NCI-H2081 (cell line): ENCODE results near the gene IGFBP5.

Experiments used
- DNase-seq, 2 experiments: peaks; one replicate each; lab custom pipeline; 2025; lab: John Stamatoyannopoulos, UW

The IGFBP5 gene

GRCh38 chr2:216714376-216714775 lies 19.0 kb upstream of the IGFBP5 start:
- no peak for DNase-seq

GRCh38 chr2:216713691-216714336 lies 18.5 kb upstream of the IGFBP5 start:
- no peak for DNase-seq

GRCh38 chr2:216711348-216711747 lies 16.0 kb upstream of the IGFBP5 start:
- no peak for DNase-seq

DNA sequence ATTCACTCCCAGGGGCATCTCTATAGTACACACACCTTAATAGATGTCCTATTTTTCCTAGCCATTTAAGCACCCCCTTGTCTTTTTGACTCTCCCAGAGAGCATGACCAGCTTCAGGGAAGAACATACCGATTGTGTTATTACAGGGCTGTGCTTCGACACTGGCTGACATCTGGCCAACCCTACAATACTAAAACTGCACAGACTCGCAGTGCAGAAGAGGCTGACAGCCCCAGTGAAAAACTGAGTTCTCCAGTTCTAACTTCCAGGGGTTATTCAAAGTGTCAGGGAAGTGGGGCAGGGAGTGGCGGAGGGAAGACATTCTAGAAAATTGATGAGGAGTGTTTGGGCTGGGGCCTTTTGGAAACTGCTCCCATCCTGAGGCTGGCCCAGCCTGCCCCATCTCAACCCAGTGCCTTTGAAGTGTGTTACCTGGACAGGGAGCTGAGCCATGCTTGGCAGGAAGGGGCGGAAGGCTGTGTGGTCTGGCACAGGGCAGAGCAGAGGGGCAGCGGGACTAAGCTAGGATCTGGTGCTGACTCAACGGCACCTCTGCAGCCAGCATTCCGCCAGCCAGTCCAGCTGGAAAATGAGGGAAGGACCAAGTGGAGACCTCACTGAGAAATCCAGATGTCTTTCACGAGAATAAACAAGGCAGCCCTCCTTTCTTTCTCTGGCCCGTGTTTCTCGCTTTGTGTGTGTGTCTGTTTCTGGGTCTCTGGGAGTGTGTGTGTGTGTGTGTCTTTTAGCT lies 15.4 kb upstream of the IGFBP5 start:
- no peak for DNase-seq

- DNase-seq, result no peak
These were observed 7.4 kb upstream of the IGFBP5 start for GRCh38 chr2:216702756-216703155.

- DNase-seq, result no peak
These were observed 6.2 kb upstream of the IGFBP5 start for GRCh38 chr2:216701544-216701943.

DNA sequence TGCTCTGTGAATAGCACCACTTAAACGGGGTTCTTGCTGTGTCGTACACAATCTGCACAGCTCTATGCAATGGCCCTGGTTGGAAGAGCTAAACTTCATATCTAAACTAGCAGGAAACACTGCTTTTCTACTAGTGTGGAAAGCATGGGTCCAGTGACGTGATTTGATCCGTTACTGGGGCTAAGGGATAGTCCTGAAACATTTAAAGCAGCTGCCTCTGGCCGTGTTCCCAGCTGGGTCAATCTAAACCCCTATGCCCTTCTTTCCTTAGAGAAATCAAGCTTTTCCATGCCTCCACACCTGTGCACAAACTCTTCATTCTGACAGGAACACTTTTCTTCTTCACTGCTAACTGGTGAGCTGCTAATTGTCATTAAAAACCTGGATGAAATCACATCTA lies 5.4 kb upstream of the IGFBP5 start:
- DNase-seq, result peak in 1 of 2 experiments; percentile 62

DNA sequence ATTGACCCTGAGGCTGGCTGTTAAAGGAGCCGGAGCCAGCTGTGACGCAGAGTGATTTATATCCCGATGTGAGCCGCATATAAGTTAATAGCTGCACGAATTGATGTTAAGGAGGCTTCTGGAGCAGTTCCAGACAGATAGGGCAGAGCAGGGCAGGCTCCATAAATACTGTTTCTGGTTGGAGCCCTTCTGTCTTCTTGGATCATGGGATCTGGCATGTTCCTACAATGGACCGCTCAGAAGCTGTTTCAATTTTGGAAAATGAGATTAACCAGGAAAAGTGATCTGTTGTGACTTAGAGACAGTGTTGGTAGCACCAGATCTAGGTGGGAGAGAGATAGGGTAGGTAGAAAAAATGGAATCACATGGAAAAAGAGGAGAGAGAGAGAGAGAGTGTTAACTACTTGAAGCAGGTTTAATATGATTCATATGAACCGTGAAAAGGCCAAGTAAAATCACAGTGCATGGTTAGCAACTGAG lies 4.8 kb upstream of the IGFBP5 start:
- peak; percentile 81 to 96 for DNase-seq

- DNase-seq, result peak; percentile 85 to 92
These were observed 3.5 kb upstream of the IGFBP5 start for GRCh38 chr2:216698895-216699294.

GRCh38 chr2:216698293-216698692 lies 2.9 kb upstream of the IGFBP5 start:
- DNase-seq, result no peak

GRCh38 chr2:216696751-216697560 lies 1.6 kb upstream of the IGFBP5 start:
- DNase-seq, result peak; percentile 25 to 44

DNA sequence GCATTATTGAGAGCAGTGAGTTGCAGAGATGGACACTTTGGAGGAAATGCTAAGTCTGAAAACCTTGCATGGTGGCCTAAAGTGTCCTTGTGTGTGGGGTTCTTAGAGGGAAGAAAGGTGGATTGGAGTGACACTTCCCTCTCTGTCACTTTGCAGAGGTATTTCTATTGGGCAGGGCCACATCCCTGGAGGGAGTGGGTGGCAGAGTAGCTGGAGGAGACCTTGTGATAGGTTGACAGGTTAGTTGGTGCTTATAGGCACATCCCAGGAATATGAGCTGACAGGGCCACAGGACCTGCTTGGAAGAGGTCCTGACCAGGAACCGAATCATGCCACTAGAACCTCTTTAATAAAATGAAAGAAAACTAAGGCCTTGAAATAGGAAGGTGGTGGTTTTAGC lies 972 bp upstream of the IGFBP5 start:
- DNase-seq, result peak in 1 of 2 experiments; percentile 40

DNA sequence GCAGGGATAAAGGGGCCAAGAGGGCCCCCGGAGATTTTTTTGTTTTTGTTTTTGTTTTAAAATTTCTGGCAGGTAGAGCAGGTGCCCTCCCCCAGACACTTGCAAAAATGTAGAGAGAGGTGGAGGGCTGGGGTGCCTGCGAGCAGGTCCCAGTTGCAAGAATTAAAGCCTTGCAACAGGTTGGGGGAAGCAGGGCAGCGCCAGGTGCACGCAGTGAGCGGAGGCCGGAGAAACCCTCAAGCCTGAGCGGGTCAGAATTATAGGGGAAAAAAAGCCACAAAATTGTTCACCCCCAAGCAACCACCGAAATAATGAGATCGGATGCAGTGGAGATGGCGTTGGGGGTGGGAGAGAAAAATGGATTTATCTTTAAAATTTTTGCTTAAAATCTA lies 527 bp downstream of the IGFBP5 start:
- no peak for DNase-seq

DNA sequence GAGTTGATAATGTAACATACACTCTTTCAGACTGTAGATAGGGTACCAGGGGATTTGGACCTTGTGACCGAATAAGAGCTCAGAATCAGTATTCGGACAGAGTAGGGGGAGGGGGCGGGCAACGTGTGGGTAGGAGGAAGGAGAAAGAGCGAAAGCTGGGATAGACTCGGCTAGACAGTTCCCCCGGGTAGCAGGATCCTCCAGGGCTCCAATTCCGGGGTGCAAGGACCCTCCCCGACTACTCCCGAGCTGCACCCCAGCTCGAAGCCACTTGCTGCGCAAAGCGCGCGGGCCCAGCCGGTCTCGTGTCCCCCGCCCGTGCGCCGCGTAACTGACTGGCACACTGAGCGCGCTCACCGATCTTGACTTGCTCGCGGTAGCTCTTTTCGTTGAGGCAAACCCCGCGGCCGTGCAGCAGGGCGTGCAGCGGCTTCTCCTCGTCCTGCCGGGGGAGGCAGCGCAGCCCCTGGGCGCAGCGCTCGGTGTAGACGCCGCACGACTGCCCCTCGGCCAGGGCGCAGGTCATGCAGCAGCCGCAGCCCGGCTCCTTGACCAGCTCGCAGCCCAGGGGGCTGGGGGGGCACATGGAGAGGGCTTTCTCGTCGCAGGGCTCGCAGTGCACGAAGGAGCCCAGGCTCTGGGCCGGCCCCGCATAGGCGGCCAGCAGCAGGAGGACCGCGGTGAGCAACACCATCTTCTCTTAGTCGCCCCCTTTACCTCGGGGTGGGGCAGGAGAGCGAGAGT lies 1.1 kb downstream of the IGFBP5 start:
- DNase-seq, result peak; percentile 49 to 66

DNA sequence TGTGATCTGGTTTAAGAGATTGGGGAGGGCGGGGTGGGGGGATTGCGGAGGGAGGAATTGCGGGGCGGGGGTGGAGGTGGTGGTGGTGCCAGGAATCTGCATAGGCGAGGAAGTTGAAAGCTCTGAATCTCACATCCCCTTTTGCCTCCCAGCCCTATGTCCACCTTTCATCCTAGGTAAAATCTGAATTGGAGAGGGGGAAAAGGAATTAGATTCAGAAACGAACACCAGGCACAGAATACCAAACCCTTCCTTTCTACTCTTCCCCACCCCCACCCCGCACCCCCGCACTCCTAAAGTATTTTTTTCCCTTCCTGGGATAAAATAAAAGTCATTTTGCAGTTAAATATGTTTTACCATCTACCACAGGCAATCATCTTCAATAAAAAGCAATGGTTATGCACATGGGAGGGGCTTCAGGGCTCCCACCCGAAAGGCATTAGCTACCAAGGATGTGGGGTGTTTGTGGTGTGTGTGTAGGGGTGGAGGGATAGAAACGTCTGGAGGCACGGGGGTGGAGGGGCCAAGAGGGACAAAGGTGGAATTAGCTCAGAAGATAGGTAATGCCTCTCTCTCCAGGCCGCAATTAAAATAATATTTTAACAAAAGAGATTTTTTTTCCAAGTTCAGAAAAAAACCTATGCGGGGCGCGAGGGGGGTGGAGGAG lies 1.8 kb downstream of the IGFBP5 start:
- DNase-seq, result peak in 1 of 2 experiments; percentile 45

DNA sequence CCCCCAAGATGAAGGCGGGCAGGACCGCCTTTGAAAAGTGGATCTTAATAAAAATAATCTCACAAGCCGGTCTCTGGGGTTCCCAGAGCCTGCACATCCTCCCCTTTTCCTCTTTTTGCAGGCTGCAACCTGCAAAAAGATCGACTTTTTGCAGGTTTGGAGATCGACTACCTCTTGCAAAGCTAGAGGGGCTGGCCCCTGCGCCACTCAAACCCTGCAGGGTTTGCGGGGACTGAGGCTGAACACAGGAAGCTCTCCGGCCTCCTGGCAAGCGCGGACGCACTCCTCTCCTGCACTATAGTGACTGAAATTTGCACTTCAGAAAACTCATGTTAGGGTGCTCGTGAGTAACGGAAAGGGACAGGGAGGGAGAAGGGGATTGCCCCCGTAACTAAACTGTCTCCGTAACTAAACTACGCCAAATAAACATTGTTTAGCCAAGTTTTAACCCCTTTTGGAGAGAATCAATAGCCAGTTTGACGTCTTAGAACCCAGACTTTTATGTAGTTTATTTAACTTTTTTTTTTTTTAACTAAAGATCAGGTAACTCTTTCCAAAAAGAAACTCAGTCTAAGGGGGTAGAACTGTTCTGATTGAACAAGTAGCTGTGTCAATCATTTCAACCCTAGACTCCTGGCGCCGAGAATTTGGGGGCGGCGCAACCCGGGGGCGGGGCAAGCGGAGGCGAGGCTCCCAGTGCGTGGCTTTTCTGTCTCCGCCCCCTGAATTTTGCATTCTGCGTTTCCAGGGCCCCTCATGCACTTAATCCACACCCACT lies 2.5 kb downstream of the IGFBP5 start:
- DNase-seq, result peak; percentile 88 to 93

GRCh38 chr2:216690853-216691741 lies 4.3 kb downstream of the IGFBP5 start:
- DNase-seq, result peak; percentile 85

GRCh38 chr2:216690456-216690852 lies 4.9 kb downstream of the IGFBP5 start:
- no peak for DNase-seq

- peak in 1 of 2 experiments; percentile 18 for DNase-seq
These were observed 6.0 kb downstream of the IGFBP5 start for GRCh38 chr2:216689397-216689796.
